GM19395 (cell line): Measurements from ENCODE around the gene SEPTIN5.

Experiments used
- ATAC-seq: cut with Tn5 transposase; IDR thresholded peaks from one replicate; pipeline ENCODE4 v1.9.1; 2021; ENCODE audit warnings: mild to moderate bottlenecking, moderate library complexity; ENCODE audit not compliant: unreplicated experiment

Gene SEPTIN5

DNA sequence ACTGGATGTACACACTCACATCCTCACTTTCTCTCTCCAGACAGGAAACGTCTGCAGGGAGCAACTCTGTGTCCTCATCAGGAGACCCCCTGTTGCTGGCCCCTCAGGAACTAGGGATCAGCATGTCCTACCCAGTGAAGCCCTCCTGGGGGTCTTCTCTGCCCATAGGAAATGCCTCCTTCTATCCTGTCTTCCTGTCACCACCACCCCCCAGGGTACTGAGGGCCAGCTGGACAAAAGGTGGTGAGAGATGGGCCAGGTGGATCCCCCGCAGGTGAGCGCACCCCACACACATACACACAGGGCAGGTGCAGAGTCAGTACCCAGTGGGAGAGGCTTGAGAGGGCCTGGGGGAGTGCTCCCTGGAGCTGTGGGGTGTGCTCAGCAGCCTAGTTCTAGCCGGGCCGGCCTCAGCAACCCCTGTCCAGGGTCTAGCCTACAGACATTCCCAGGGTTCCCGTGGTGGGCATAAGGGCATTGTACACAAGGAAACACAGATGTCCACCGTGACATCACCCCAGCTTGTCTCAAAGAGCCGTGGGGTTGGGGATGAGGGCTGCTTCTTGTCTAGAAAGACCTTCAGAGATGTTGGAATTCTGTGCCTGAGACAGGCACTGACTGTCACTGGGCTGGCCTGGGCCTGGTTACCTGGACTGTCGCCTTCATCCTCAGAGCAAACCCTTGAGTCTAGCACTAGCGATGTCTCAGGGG is 18.3 kb downstream of the SEPTIN5 start:
- no peak for ATAC-seq

DNA sequence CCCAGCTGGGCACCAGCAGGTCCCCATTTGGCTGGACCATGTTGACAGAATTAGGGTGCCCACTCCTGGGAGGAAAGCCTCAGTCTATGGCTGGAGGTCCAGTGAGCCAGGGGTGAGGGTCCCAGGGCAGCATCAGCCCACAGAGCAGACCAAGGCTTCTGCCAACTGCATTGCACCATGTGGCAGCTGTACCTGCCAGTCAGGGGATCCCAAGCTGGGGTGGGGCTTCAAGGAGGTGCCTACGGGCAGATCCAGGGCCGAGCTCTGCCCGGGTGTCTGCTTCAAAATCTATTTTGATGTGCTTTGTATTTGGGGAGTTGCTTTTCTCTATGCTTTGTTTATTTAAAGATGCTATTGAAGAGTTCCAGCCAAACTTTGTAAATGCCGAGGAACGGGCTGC is 19.5 kb downstream of the SEPTIN5 start:
- ATAC-seq: no peak

DNA sequence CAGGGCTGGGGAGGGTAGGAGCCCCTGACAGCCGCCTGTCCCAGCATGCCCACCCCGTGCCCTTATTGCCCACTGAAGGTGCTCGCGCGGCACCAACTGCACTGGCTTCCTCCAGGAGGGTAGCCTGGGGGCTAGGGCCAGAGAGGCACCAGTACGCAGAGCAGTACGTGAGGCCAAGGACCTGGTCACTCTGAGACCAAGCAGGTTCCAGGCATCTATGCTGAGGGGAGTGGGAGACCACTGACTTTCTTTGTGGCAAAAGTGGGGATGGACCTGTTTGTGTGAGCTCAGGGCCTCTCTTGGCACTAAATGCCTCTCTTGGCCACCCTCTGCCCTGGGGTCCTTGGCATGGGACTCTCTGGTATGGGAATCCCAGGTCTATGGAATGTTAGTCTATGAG is 19.9 kb downstream of the SEPTIN5 start:
- no peak for ATAC-seq

DNA sequence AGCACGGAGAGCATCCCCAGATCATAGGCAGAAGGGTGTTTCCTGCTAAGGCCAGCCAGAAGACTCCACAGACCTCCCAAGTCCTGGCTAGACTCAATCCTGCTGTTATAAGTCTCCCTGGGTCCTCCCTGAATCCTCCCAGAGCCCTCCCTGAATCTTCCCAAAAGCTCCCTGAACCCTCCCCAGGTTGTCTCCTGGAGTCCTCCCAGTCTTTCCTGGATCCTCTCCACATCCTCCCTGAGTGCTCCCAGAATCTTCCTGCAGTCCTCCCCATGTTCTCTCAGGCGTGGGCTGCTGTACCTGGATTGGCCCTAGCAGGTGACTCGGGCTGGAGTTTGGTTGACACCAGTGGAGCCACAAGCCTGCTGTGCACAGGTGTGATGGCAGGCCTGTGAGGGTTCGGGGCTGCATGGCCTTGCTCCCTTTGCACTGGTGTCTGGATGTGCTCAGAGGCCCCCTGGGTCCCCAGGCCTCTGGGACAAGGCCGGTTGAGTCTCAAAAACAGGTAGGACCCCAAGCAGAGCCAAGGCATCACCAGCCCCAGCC is 20.6 kb downstream of the SEPTIN5 start:
- ATAC-seq: no peak

DNA sequence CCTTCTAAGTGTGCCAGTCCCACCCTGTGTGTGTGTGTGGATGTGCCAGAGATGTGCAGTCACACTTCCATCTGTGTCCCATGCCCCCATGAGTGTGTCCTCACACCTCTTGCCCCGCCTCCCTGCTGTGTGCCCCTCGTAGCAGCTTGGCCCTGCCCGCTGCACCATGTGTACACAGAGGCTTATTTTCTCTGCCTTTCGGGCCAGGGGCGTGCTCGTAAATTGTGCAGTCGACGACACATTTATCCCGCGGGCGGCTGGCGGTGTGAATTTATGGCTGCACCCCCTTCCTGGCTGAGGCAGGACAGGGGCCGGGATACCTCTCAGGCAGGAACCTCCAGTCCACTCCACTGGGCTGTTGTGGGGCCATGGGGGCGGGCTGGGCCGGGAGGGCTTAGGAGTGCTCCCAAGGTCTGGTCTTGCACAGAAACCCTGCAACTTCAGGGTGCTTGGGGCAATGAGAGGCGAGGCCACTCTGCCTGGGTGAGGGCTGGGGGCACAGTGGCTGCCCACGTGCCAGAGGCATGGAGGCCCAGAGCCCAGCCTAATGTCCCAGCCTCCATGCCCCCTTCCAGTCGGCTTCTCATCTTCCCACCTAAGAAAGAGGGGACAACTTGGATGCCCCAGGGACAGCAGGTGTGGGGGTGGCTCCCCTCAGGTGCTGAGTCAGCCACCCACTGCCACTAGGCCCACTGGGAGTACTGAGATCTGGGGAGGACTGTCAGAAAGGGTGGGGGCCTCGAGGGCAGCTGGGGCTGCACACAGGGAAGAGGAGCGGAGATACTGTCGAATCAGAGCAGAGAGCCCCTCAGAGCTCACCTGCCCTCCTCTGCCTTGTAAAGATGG is 21.6 kb downstream of the SEPTIN5 start:
- ATAC-seq: no peak

DNA sequence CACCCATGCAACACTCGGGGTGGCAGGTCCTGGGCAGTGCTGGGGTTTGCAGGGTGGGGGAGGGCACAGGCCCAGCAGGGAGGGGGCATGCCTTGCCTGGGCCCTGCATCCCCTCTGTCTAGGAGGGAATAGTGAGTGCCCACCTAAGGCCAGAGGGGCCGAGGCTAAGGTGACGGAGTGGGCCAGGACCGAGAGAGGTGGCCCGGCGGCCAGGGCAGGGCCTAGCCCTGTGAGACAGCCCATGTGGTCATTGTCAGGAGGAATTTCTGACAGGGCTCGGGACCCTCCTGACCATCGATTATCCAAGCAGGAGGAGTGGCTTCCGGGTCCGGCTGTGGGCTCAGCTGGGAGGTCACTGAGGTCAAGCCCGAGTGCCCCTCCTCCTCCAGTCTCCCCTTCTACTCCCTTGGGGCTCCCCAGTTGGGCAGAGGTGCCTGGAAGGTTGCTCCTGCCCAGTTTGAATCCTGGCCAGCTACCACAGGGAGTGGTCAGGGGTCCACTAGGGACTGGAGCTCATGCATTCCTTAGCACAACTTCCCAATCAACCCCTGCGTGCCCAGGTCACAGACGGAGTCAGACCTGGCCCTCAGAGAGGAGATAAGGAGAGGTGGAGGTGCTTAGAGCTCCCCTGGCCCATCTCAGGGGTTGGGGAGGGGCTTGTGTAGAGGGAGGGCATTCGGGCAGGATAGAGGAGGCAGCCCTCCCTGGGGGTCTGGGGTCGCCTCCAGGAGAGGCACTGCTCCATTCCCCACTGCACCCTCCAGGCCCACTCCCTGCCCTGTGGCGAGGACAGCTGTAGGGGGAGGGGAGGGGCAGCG is 23.8 kb downstream of the SEPTIN5 start:
- ATAC-seq: no peak

DNA sequence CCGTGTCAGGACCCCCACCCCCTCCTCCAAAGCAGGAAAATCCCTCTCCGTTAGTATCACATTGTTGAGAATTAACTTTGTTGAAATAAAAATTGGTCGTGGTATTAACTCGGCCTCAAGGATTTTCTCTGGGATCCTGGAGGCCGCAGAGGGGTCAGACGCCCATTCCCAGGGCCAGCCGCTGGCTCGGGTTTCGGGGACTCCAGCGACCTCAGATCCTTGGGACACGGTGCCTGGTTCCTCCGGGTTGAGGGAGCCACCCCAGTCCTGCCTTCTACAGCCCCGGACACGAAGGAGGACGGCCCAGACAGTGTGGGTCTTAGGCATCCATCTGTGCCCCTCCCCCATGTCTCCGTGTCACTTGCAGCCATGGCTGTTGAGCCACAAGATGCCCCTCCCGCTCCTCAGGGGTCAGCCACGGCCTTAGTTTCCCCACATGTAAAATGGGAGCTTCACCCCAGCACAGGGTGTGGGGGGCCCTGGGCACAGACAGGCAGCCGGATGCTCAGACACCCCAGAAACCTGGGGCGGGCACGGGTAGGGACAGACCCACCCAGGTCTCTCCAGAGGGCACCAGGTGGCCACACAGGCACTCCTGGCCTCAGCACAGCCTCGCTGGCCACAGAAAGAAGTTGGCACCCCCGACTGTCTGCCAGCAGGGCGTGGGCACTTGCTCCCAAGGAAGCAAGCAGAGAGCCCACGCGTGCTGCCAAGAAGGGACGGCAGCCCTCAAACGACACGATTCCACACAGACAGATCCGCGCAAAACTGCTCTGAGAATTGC is 24.6 kb downstream of the SEPTIN5 start:
- ATAC-seq: no peak

DNA sequence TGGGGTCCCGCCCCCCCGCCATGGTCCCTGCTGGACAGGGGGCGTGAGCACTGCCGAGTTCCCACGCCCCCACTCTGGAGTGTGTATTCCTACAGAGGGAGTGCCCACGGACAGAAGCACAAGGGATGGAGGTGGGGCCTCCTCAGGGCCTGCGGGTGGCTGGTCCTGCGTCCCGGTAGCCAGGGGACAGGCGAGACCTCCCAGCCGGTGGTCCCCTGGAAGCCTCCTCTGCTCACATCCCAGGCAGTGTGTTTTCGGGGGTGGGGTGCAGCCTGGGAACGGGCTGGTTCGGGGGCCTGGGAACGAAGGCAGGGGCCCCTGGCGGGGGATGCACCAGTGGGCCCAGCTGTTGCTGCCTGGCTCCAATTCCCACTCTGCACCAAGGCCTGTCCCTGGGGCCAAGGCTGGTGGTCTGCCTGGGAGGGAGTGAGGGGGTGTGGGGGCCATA is 25.2 kb downstream of the SEPTIN5 start:
- ATAC-seq: no peak

DNA sequence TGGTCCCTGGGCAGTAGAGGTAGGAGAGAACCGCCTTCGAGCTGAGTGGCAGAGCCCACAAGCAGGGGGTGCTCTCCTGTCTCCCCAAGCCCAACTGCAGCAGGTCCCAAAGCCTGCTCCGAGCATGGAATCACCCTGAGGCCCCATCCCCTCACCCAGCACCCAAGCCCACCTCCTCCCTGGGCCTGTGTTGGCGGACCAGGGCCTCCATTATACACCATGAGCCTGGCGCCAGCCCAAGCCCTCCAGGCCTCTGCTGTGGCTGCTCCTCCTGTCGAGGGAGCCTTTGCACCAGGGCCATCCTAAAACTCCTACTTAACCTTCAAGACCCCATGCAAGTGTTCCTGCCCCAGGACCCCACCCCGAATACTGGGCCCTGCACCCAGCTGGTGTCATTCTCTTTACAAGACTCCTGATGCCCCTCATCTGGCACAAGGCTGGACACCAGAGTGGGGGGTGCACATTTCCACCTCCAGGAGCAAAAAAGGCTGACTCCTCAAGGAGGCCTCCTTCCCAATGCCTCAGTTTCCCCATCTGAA is 25.7 kb downstream of the SEPTIN5 start:
- ATAC-seq: no peak

DNA sequence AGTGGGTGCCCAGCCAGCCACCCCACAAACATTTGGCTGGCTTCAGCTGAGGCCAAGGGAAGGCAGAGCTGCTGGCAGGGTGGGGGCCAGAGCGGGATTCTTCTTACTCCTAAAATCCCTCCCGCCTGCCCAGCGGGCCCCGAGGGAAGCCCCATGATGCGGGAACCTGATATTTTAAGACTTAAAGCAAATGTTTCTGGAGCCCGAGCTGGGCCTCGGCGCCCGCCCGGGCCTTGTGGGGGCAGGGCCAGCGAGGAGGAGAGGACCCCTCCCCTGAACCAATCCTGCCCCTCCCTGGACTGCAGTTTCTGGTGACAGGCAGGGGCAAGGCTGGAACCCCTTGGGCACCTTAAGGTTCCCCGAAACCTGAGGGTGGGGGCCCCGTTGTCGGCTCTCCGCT is 26.3 kb downstream of the SEPTIN5 start:
- ATAC-seq: no peak

DNA sequence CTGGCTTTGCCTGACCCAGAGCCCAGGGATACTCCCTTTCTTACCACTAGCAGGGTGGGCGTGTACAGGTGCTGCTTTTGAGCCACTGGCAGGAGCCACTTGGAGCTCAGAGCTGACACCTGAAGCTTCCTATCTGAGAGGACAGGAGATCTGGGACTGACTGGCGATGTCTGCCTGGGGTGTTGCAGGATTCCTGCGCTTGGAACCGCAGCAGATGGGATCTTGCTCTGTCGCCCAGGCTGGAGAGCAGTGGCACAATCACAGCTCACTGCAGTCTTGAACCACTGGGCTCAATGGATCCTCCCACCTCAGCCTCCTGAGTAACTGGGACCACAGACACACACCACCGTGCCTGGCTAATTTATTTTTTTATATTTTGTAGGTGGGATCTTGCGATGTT is 26.8 kb downstream of the SEPTIN5 start:
- ATAC-seq: no peak

DNA sequence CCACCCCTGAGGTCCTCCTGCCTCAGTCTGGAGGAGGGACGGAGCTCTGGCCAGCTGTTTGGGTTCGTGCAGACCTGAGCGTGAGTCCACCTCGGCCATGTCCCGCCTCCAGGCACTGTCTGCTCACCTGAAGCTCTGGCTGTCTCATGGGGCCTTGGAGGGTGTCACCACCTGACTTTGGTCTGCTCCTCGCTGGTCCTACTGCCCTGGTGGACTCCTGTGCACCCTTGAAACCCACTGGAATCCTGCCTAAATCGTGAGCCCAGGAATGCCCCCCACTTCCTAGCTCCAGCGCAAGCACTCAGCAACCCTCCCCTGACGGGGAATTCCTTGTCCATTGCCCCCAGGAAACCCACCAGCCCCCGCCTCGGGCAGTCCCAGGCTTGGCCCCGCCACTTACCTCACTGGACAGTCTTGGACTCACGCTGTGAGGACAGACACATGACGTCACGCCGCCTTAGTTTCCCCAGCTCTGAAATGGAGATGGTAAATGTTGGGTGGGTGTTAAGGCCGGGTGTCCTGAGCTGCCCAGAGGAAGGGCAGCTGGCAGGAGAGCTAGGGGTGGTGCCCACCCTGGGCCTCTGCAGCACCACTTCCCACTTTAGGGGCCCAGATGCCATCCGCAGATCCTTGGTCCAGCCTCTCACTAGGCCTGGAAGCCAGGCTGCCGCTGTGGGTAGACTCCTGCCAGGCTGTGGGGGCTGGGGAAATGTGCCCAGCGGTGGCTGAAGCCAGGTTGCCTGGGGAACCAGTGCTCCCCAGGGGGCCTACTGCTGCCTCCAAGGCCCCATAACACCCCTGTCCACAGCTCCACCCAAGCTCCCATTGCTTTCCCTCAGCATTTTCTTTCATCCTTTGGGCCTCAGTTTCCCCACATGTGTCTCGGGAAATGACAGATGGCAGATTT is 28.1 kb downstream of the SEPTIN5 start:
- ATAC-seq: no peak

DNA sequence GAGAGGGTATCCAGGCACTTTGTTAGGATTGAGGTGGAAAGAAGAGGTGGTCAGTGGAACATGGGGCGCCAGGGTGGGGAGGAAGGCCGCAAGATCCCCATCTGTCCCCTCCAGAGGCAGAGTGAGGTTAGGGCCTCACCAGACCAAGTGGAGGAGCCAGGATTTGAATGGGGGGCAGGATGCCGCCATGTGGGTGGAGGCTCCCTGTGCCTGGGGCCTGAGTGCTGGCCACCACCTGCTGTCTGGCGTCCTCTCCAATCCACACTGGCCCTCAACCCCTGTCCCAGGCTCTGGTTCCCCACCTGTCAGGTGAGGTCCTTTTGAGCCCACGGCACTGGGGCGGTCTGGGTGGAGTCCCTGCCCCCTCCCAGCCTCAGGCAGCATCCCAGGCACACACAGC is 28.8 kb downstream of the SEPTIN5 start:
- ATAC-seq: no peak

DNA sequence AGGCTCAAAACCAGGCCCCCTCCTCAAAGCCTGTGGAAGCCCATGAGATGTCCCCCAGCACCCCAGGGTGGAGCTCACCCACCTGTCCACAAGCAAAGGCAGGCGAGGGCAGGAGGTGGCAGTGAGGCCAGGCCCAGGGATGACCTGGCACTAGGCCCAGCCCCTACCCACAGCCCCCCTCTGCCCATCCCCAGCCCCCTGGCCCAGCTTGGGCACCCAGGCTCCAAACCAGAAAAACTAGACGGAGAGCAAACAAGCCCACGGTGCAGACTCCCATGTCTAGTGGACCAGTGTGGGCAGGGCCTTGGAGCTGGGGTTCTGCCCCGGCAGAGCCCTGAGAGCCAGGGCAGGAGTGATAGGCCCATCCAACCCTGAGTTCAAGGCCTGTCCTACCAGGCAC is 29.3 kb downstream of the SEPTIN5 start:
- no peak for ATAC-seq

DNA sequence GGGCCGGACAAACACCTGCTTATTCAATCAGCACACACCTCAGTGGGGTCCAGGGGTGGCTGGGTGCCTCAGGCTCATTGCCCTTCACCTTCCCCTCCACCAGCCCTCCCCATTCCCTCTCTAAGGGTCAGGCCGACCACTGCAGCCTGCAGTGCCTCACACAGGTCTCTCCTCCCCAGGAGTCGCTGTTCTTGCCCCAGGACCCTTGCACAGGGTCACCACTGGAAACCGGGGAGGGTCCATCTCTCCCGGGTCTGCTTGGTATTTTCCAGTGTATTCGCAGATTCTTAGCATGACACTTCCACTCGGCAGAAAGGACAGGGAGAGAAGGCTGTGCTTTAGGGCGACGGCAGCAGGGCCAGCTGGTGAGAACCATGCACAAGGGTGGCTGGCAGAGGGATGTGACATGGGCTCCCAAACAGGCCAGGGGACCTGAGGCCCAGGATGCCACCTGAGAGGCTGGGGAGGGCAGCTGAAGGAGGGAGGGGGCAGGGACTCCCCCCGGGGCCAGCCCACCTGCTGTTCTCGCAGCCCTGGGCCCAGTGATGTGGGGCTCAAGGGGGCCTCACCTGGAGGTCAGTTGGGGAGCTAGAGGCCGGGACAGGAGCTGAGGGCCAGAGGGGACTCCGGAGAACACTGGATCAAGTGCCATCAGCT is 30.2 kb downstream of the SEPTIN5 start:
- no peak for ATAC-seq

DNA sequence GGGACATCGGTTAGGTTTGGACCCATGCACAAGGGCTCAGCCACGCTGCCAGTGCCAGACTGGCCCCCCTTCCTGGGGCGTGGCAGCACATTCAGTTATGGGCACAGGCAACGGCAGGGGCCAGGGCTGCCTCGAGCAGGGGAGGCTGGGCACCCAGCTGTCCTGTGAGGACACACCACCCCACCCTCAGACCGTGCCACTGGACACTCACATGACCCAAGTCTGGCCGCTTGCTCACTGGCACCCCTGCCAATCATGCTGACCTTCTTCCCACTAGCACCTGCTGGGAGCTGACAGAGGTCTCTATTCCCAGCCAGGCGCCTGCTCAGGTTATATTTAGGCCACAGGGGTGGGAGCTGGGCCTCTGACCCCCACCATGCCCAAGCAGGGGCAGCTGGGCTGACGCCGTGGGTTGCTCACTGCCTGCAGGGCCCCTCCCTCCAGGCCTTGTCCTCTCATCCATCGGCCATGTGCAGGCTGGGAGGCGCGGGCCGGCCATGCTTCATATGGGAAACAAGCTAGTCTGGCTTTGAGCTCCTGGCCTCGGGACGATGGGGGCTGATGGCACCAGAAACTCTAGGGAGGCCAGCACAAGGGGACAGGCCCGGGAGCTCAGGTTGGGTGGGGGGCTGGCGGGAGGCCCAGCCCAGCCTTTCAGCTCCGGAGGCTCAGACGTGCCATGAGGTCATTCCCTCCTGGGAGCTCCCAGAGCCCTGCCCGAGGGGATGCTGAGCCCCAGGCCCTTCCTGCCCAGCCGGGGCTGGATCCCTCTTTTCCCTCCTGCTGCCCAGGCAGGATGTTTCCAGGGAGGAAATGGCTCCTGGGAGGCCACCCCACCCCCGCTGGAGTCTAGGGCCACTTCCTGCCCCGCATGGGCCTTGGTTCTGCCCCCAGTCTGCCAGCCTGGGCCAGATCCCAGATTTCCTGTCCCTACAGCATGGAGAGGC is 31.1 kb downstream of the SEPTIN5 start:
- no peak for ATAC-seq

DNA sequence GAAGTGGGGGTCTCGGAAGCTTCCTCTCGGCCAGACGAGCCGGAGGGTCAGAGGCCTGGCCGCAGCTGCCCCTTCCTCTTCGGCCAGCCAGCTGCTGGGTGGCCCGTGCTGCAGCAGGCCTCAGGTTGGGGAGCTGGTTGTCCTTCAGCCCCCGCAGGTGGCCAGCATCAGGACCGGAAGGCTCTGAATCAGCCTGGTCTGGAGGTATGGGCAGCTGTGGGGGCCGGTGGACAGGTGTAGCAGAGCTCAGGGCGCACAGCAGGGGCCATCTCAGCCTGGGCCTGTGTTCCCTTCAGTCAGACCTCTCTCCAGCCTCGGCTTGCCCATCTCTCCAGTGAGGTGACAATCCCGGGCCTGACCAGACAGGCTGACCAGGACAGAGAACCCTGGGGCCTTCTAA is 32.4 kb downstream of the SEPTIN5 start:
- ATAC-seq: no peak

DNA sequence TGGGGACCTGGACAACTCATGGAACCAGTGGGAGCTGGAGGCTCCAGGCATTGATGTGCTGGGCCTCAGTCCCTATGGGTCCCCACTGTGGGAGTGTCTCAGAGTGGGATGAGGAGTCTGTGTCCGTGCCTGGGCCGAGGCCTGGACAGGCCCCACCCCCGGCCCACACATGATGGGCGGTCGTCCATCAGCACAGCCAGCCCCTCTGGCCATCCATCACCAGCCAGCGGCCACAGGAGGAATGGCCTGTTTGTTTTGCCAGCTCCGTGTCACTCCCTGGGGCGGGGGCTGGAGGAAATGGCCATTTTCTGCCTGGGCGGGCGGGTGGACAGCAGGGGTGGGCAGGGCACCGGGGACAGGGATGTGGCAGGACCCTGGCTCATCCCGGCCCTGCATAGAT is 33.2 kb downstream of the SEPTIN5 start:
- no peak for ATAC-seq
